HG03457 (cell line): ENCODE measurements around the gene ZAR1L.

Source experiments
- ATAC-seq: cut with Tn5 transposase; IDR thresholded peaks from one replicate; pipeline ENCODE4 v1.9.1; 2021; ENCODE audit warnings: moderate number of reproducible peaks; ENCODE audit not compliant: unreplicated experiment

ZAR1L gene

DNA sequence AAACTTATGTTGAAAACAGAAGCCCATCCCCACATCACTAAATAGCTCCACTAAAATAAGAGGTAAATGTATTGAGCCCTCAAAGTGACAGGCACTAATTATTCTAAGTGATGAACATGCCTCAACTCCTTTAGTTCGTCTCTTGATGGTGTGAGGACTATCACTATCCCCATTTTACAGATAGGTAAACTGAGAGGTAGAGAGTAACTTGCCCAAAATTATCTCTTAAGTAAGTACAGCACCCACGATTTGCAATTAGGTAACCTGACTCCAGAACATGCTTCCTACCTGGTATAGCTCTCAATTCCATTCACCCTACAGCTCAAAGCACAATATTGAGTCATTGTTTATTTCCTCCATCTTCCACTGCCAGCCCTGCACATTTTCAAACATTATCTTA, 12.7 kb downstream of the ZAR1L start:
- ATAC-seq = no peak

GRCh38 chr13:32300920-32301319, 14.2 kb downstream of the ZAR1L start:
- ATAC-seq = no peak

DNA sequence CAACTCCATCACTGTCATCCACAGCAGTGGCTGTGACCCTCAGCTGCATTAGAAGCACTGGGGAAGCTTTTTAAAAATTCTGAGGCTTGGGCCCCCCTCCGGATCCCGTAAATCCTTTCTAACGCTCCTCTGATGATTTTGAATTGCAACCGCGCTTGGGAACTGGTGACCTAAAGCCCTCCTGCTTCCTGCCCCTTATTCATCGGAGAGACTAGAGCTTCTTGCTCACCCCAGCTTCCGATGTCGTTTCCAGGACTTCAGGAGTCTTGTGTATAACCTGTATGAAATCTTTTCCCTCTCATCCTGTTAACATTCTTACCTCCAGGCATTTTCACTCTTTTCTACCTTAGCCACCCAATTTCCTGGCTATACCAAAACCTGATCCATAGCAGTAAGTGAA, 14.8 kb downstream of the ZAR1L start:
- no peak for ATAC-seq

DNA sequence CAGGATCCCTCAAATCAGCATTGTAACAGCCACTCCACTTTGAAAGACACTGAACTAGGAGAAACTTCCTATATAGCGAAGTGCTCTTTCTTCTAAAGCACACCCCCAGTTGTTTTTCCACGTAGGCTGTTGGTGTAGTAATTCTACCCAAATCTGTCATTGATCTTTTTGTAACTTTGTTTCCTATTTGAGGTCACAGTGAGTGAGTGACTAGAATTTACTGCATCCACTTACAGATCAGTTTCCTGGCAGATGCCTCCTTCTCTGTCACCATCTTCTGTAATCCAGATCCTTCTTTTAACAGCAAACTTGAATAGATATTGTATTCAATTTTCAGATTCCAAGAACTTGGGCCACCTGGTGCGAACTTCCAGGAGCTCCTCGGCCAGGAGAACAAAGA, 15.3 kb downstream of the ZAR1L start:
- ATAC-seq = no peak

GRCh38 chr13:32298695-32299094, 16.5 kb downstream of the ZAR1L start:
- ATAC-seq = no peak

DNA sequence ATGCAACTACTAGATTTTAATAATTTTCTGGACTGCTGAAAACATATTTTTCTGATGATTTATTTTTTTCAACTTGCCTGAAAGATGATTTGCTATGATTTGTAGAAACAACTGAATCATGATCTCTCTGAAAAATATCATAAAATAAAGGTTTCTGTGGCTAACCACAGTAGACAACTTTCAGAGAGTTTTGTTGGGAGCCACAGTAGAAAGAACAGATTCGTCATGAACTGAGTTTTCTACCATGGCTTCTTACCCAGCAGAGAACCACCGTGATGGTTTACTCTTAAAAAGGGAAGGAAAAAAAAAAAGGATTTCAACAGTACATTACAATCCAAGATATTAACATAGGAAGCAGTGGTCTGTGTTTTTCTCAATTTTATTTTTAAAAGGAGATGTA, 18.0 kb downstream of the ZAR1L start:
- no peak for ATAC-seq

- no peak for ATAC-seq
Observed at GRCh38 chr13:32285633-32285965, 29.6 kb downstream of the ZAR1L start.

DNA sequence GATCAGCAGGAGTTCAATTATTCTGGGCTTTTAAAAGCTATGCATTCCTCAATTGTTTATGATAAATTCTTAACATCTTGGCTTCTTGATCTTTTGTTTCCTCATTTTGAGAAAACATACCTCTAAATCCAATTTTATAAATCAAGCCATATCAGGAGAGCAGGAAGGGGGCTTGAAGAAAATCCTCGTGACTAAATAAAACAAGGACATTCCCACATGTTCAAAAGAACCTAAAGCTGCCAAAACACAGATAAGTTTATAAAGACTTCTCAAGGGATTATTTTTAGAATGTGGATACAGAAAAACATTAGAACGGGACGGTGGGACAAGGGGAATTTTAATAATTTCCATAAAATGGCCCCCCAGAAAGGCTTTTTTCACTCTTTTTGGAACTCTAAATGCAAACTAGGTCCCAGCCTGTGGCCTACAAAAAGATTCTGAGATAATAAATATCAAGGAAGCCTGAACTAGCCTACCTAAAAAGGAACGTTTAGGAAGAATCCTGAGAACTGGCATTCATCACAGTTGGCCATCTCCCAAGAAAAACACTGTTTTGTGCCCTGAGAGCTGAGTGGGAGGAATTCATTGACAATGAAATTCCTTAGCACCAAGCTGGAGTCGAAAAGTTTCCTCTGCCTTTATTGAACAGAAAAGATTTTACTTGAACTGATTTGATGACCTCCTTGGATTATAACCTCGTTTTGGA, 30.1 kb downstream of the ZAR1L start:
- no peak for ATAC-seq

DNA sequence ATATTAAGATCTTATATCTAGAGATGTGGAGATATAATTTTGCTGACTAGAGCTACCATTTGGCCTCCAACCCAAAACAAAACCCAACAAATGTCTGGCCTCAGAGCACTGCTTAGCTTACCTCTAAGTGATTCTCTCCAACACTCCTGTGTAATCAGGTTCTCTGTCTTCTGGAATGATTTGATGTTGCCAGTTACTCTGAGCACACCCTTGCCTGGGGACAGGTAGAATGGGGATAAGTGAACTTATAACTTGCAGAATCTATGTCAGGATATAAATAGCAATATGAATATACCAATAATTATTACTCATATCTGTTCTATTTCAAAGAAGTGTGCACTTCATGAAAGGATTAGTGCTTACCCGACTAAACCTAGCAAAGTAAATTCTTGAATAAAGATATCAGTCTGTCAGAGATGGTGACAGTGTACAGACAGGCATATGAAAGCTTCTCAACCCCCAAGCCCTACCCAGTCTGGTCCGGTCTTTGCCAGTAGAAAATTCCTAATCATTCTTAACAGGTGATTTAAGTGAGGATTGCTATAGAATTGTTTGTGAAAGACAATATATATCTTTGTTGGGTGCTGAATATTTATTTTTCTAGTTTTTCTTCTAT, 33.0 kb downstream of the ZAR1L start:
- ATAC-seq = no peak

DNA sequence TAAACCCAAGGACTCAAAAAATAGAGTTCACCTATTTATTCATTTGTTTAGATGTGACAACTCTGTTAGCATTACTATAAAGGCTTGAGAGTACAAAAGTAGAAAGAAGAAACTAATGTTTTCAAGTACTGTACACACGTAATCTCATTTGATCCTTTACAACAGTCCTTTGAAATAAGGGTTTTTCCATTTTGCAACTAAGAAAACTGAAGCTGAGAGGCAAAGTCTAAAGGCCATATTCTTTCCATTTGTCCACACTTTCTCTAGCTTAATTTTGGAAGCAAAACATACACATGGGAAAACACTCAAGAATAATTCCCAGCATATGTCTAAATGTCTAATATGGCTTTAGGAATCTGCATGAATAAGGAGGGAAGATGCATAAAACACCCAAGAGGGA, 34.1 kb downstream of the ZAR1L start:
- ATAC-seq = no peak

GRCh38 chr13:32278426-32278825, 36.7 kb downstream of the ZAR1L start:
- no peak for ATAC-seq

DNA sequence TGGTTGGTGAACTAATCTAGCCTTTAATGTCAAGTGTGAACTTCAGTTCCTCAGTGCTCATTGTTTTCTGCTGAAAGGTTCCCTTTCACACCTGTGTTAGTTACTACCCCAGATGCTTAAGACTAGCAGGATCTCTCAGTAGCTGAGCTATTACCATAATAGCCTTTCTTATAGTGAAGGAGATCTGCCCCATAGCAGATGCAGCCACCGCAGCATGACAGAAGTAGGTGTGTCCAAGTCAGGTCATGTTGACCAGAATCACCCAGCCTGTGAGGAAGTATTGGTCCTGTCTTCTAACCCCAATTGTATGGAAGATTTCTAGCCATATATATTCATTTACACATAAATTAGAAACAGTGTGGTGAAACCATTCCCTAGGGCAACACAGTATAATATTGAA, 37.3 kb downstream of the ZAR1L start:
- no peak for ATAC-seq

DNA sequence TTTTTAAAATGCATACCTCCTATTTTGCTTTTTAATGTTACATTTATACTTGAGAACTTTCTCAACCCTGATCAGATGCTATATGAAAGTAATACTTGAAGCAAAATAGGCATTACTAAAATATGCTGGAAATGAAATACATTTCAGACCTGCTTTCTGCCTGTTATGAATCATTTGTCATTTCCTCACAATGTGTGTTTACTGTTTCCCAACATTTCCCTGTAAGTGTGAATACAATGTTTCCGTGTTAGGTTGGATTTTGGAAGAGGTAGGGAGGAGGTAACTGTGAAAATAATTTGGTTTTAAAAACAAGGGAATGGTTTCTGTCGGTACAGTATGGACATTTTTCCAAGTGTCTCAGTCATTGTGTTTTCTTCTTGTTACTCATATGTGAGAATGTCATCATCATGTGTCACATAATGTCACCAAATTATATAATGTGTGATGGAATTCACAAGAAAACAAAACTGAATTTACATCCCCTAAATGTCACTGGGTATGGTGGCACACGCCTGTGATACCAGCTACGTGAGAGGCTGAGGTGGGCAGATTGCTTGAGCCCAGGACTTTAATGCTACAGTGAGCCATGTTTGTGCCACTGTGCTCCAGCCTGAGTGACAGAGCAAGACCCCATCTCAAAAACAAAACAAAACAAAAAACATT, 43.0 kb downstream of the ZAR1L start:
- no peak for ATAC-seq

- no peak for ATAC-seq
Observed at GRCh38 chr13:32267836-32268439, 47.2 kb downstream of the ZAR1L start.

GRCh38 chr13:32266130-32266529, 49.0 kb downstream of the ZAR1L start:
- ATAC-seq = no peak

DNA sequence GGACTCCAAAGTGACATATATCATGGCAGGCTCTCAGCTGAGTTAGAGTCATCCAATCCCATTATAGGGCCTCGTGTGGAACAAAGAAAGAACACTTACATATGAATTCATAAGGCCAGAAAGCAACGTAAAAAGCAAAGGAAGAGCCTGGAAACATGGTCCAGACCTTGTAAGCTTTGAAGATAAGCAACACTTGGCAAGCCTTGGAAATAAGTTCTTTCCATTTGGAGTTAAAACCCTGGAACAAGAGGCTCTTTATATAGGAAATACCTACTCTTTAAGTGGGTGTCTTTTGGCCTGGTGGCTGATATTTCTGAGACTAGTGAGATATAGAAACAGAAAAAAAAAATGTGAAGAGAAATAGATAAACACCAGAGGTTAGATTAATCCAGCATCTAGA, 49.4 kb downstream of the ZAR1L start:
- ATAC-seq = no peak

GRCh38 chr13:32264407-32264806, 50.8 kb downstream of the ZAR1L start:
- no peak for ATAC-seq

- ATAC-seq = no peak
Observed at GRCh38 chr13:32262619-32263018, 52.5 kb downstream of the ZAR1L start.

GRCh38 chr13:32262165-32262564, 53.0 kb downstream of the ZAR1L start:
- ATAC-seq = no peak

GRCh38 chr13:32261567-32261966, 53.6 kb downstream of the ZAR1L start:
- no peak for ATAC-seq

- ATAC-seq = no peak
Observed at GRCh38 chr13:32259116-32259515, 56.0 kb downstream of the ZAR1L start.

- ATAC-seq = no peak
Observed at GRCh38 chr13:32257649-32258048, 57.5 kb downstream of the ZAR1L start.
